Liver (tissue), 9 donors: ENCODE data around the gene OPHN1. TPM values are rescaled to one million over a fixed set of nuclear protein-coding genes. Genes with fewer than 3 reads are reported as not detected.
"Not testable (repeated sequence)": the region's sequence is repeated elsewhere in the genome, so short reads cannot be mapped to it uniquely, and the experiment has no call there.

ENCODE experiments used
- DNase-seq: peaks from one replicate; pipeline ENCODE4 v3.0.0-alpha.2; 2017; ENCODE audit warnings: low spot score
- H3K27ac ChIP-seq, 2 donors: one replicate each; pipeline ENCODE4 v1.7.0; 2013; ENCODE audit warnings: inconsistent platforms in 2 of 2, low read length in 2 of 2, control low read depth in 1 of 2, low read depth in 1 of 2, mild to moderate bottlenecking in 1 of 2
- H3K27me3 ChIP-seq, 4 donors: one replicate each; pipeline versions ENCODE4 v1.6.1 to v1.7.0; 2013; ENCODE audit warnings: low read length in 3 of 4, inconsistent platforms in 1 of 4, mild to moderate bottlenecking in 1 of 4, moderate library complexity in 1 of 4; ENCODE audit not compliant: control insufficient read depth in 4 of 4, insufficient read depth in 4 of 4
- H3K36me3 ChIP-seq, 4 donors: one replicate each; pipeline versions ENCODE4 v1.6.1 to v1.7.0; 2013; ENCODE audit warnings: low read length in 3 of 4, mild to moderate bottlenecking in 3 of 4, low read depth in 1 of 4, moderate library complexity in 1 of 4; ENCODE audit not compliant: control insufficient read depth in 4 of 4, insufficient read depth in 3 of 4
- H3K4me1 ChIP-seq, 4 donors: one replicate each; pipeline versions ENCODE4 v1.6.1 to v1.7.0; 2013; ENCODE audit warnings: low read length in 3 of 4, mild to moderate bottlenecking in 3 of 4, moderate library complexity in 1 of 4; ENCODE audit not compliant: control insufficient read depth in 4 of 4, insufficient read depth in 4 of 4
- H3K4me3 ChIP-seq, 3 donors: one replicate each; pipeline versions ENCODE4 v1.6.1 to v1.7.0; 2013; ENCODE audit warnings: low read length in 3 of 3, control low read depth in 1 of 3, low read depth in 1 of 3, mild to moderate bottlenecking in 1 of 3
- H3K9ac ChIP-seq, 2 donors: one replicate each; pipeline ENCODE4 v1.7.0; 2013; ENCODE audit warnings: low read length in 2 of 2, mild to moderate bottlenecking in 2 of 2, moderate library complexity in 2 of 2, control low read depth in 1 of 2, low read depth in 1 of 2
- H3K9me3 ChIP-seq, 4 donors: one replicate each; pipeline versions ENCODE4 v1.6.1 to v1.7.0; 2013; ENCODE audit warnings: low read length in 3 of 4; ENCODE audit not compliant: control insufficient read depth in 4 of 4
- EGR1 ChIP-seq, 2 donors: IDR thresholded peaks; 2 replicates each; pipeline ENCODE4 v1.6.1; 2016 to 2018; ENCODE audit warnings: antibody characterized with exemption in 2 of 2, low read depth in 2 of 2
- FOXA1 ChIP-seq: IDR thresholded peaks from 2 replicates; pipeline ENCODE4 v1.6.1; 2016; ENCODE audit warnings: antibody characterized with exemption
- FOXA2 ChIP-seq: IDR thresholded peaks from 2 replicates; pipeline ENCODE4 v1.6.1; 2016; ENCODE audit warnings: antibody characterized with exemption
- GABPA ChIP-seq, 2 donors: IDR thresholded peaks in 1 of 2; conservative IDR thresholded peaks in 1 of 2; 2 replicates each; pipeline ENCODE4 v1.6.1; 2016; ENCODE audit warnings: antibody characterized with exemption in 2 of 2, mild to moderate bottlenecking in 1 of 2, moderate library complexity in 1 of 2
- HNF4A ChIP-seq, 2 donors: conservative IDR thresholded peaks; 2 replicates each; pipeline ENCODE4 v1.6.1; 2016; ENCODE audit warnings: antibody characterized with exemption in 2 of 2, mild to moderate bottlenecking in 2 of 2
- HNF4G ChIP-seq: IDR thresholded peaks from 2 replicates; pipeline ENCODE4 v1.6.1; 2016; ENCODE audit warnings: antibody characterized with exemption
- JUND ChIP-seq, 2 donors: IDR thresholded peaks; 2 replicates each; pipeline ENCODE4 v1.6.1; 2016; ENCODE audit warnings: antibody characterized with exemption in 2 of 2
- NR2F2 ChIP-seq: IDR thresholded peaks from 2 replicates; pipeline ENCODE4 v1.6.1; 2016; ENCODE audit warnings: antibody characterized with exemption
- RAD21 ChIP-seq, 2 donors: IDR thresholded peaks; 2 replicates each; pipeline ENCODE4 v1.6.1; 2016; ENCODE audit warnings: antibody characterized with exemption in 2 of 2, mild to moderate bottlenecking in 2 of 2
- SP1 ChIP-seq: IDR thresholded peaks from 2 replicates; pipeline ENCODE4 v1.6.1; 2018; ENCODE audit warnings: antibody characterized with exemption, mild to moderate bottlenecking
- TAF1 ChIP-seq: conservative IDR thresholded peaks from 2 replicates; pipeline ENCODE4 v1.6.1; 2016; ENCODE audit warnings: antibody characterized with exemption, mild to moderate bottlenecking
- YY1 ChIP-seq: IDR thresholded peaks from 2 replicates; pipeline ENCODE4 v1.6.1; 2016; ENCODE audit warnings: antibody characterized with exemption, mild to moderate bottlenecking
- WGBS: extraction: QIAGEN DNeasy Blood & Tissue Kit; methylation state at CpG from one replicate; pipeline ENCODE4 v1.1.7; 2013; 5-methylcytosine and 5-hydroxymethylcytosine counted together
- polyA plus RNA-seq, 2 donors: library from polyadenylated mRNA; stranded (reverse) in 1 of 2; unstranded in 1 of 2; fragments of 200-250 nt in 1 of 2; fragments of >200 nt in 1 of 2; fragmentation: Nextera tagmentation in 1 of 2; extraction: Ambion mirVana in 1 of 2; gene quantifications; one replicate each; pipeline versions ENCODE4 v1.2.1 to v1.2.3, GENCODE V29; 2013 to 2015
- total RNA-seq, 2 donors: library from RNA; depleted of rRNA; stranded (reverse); fragments of >200 nt; gene quantifications; one replicate each; pipeline ENCODE4 v1.2.3, GENCODE V29; 2014
- TF ChIP-seq, protein P1 (sequence below): IDR thresholded peaks from 2 replicates; pipeline ENCODE4 v1.6.1; 2016; ENCODE audit warnings: antibody characterized with exemption
- TF ChIP-seq, protein P2 (sequence below): IDR thresholded peaks from 2 replicates; pipeline ENCODE4 v1.6.1; 2016; ENCODE audit warnings: antibody characterized with exemption
- TF ChIP-seq, protein P3 (sequence below): IDR thresholded peaks from 2 replicates; pipeline ENCODE4 v1.6.1; 2016; ENCODE audit warnings: antibody characterized with exemption
- TF ChIP-seq, protein P4 (sequence below): fragments of 150-350 bp; IDR thresholded peaks from 2 replicates; pipeline ENCODE4 v1.5.1; 2017; ENCODE audit warnings: improper control_type of control experiment, low read depth, low read length; ENCODE audit not compliant: missing input control
- TF ChIP-seq, protein P5 (sequence below): IDR thresholded peaks from 2 replicates; pipeline ENCODE4 v1.6.1; 2016; ENCODE audit warnings: antibody characterized with exemption, mild to moderate bottlenecking
- donor health status: healthy.
- donor health status: healthy.
- donor health status: healthy.
- donor health status: healthy.
- donor health status: healthy.

OPHN1 gene
- total and polyA plus RNA-seq, 4 donors, result 0.17 to 1.2 (median 0.60) TPM

DNA sequence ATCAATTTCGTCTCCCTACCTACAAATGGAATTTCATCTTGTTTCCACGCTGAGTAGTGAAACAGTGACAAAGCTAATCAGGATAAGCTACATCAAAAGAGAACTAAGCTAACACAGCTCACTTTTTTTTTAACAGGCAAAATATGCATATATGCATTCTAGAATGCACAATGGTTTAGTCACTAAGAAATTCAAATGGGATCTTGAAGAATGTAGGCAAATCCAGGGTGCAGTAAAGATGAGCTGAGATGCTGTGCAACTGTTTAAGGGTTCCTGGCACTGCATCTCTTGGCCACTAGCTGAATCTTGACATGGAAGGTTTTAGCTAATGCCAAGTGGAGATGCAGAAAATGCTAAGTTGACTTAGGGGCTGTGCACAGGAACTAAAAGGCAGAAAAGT lies 363.2 kb downstream of the OPHN1 start:
- not testable (repeated sequence) for H3K27me3 ChIP-seq, H3K4me1 ChIP-seq, H3K36me3 ChIP-seq, H3K4me3 ChIP-seq, H3K27ac ChIP-seq, DNase-seq, H3K9me3 ChIP-seq, H3K9ac ChIP-seq
- 88% methylated on average over 2 of the region's 2 CpGs for WGBS

DNA sequence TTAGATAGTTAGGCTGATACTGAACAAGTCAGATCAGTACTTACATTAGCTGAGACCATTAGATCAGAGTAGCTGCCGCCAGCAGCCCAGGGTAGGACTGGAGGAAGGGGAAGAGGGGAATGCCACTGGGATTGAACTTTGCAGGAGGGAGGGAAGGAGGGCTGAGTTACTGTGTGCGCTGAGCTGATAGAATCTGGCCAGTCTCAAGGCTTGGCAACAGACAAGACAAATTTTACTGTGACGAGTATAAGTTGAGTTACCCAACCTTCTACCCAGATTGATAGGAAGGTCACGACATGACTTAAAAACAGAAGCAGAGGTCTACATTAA lies 372.1 kb downstream of the OPHN1 start:
- H3K4me3 ChIP-seq, result no peak overlapping the region
- no peak overlapping the region for H3K9ac ChIP-seq
- WGBS, result 76% methylated on average over 4 of the region's 4 CpGs
- no peaks in the 10 kb centered on the region for H3K9me3 ChIP-seq
- no peak for DNase-seq
- TF ChIP-seq HNF4G, result no peak
- TF ChIP-seq, protein P1, sequence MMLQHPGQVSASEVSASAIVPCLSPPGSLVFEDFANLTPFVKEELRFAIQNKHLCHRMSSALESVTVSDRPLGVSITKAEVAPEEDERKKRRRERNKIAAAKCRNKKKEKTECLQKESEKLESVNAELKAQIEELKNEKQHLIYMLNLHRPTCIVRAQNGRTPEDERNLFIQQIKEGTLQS, result no peak
- no peak for TF ChIP-seq JUND (IDR thresholded peaks at IDR 0.05)
- TF ChIP-seq, protein P2, sequence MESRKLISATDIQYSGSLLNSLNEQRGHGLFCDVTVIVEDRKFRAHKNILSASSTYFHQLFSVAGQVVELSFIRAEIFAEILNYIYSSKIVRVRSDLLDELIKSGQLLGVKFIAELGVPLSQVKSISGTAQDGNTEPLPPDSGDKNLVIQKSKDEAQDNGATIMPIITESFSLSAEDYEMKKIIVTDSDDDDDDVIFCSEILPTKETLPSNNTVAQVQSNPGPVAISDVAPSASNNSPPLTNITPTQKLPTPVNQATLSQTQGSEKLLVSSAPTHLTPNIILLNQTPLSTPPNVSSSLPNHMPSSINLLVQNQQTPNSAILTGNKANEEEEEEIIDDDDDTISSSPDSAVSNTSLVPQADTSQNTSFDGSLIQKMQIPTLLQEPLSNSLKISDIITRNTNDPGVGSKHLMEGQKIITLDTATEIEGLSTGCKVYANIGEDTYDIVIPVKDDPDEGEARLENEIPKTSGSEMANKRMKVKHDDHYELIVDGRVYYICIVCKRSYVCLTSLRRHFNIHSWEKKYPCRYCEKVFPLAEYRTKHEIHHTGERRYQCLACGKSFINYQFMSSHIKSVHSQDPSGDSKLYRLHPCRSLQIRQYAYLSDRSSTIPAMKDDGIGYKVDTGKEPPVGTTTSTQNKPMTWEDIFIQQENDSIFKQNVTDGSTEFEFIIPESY, result no peak
- no peak for TF ChIP-seq EGR1 (IDR thresholded peaks at IDR 0.05; ENCODE audit: low read depth in 2 of 2)
- TF ChIP-seq, protein P3, sequence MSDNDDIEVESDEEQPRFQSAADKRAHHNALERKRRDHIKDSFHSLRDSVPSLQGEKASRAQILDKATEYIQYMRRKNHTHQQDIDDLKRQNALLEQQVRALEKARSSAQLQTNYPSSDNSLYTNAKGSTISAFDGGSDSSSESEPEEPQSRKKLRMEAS, result no peak
- TF ChIP-seq, protein P4, sequence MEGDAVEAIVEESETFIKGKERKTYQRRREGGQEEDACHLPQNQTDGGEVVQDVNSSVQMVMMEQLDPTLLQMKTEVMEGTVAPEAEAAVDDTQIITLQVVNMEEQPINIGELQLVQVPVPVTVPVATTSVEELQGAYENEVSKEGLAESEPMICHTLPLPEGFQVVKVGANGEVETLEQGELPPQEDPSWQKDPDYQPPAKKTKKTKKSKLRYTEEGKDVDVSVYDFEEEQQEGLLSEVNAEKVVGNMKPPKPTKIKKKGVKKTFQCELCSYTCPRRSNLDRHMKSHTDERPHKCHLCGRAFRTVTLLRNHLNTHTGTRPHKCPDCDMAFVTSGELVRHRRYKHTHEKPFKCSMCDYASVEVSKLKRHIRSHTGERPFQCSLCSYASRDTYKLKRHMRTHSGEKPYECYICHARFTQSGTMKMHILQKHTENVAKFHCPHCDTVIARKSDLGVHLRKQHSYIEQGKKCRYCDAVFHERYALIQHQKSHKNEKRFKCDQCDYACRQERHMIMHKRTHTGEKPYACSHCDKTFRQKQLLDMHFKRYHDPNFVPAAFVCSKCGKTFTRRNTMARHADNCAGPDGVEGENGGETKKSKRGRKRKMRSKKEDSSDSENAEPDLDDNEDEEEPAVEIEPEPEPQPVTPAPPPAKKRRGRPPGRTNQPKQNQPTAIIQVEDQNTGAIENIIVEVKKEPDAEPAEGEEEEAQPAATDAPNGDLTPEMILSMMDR, result no peak
- no peak for TF ChIP-seq FOXA2
- no peak for TF ChIP-seq YY1
- no peak for TF ChIP-seq TAF1
- no peak for TF ChIP-seq GABPA (IDR thresholded peaks at IDR 0.05 in 1 of 2, conservative IDR thresholded peaks at IDR 0.05 in 1 of 2)
- TF ChIP-seq HNF4A (conservative IDR thresholded peaks at IDR 0.05), result no peak
- TF ChIP-seq SP1, result no peak
- H3K36me3 ChIP-seq, result no peaks in the 10 kb centered on the region
- no peak overlapping the region for H3K27ac ChIP-seq
- no peaks in the 10 kb centered on the region for H3K4me1 ChIP-seq
- H3K27me3 ChIP-seq, result no peaks in the 10 kb centered on the region

DNA sequence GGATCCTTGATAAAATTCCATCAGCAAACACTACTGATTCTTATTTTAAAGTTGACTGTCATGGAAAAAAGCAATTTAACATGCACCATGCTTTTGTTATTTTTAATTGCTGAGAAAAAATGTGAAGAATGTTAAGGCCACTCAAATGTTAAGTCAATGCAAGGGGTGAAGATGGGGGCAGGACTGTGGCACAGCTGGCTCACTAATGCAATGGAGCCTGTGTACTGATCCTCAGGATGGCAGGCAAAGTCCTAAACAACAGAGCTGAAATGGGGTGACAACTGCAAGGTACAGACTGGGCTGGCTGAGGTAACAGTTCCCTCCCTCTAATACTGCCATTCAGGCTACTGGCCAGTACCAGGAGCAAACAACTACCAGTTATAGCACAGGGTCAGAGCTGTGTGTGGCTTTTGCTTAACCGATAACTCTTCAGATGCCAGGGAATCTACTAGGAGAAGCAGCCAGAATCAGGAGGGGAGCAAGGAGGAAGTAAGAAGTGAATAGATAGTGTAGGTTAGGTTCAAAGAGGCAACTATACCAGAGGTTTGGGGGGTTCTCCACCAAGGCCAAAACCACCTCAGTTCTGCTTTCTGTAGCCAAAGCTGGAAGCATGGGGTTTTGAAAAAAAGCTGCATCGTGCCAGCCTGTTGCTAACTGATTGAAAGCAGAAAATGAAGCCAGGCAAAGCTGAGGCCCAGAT lies 372.6 kb downstream of the OPHN1 start:
- H3K4me3 ChIP-seq, result no peak overlapping the region
- TF ChIP-seq NR2F2 (no peak), RAD21 (IDR thresholded peaks at IDR 0.05) (no peak), FOXA1 (no peak), GABPA (IDR thresholded peaks at IDR 0.05 in 1 of 2, conservative IDR thresholded peaks at IDR 0.05 in 1 of 2) (no peak), JUND (IDR thresholded peaks at IDR 0.05) (no peak), SP1 (no peak)
- TF ChIP-seq, protein P2, result no peak
- TF ChIP-seq, protein P5, sequence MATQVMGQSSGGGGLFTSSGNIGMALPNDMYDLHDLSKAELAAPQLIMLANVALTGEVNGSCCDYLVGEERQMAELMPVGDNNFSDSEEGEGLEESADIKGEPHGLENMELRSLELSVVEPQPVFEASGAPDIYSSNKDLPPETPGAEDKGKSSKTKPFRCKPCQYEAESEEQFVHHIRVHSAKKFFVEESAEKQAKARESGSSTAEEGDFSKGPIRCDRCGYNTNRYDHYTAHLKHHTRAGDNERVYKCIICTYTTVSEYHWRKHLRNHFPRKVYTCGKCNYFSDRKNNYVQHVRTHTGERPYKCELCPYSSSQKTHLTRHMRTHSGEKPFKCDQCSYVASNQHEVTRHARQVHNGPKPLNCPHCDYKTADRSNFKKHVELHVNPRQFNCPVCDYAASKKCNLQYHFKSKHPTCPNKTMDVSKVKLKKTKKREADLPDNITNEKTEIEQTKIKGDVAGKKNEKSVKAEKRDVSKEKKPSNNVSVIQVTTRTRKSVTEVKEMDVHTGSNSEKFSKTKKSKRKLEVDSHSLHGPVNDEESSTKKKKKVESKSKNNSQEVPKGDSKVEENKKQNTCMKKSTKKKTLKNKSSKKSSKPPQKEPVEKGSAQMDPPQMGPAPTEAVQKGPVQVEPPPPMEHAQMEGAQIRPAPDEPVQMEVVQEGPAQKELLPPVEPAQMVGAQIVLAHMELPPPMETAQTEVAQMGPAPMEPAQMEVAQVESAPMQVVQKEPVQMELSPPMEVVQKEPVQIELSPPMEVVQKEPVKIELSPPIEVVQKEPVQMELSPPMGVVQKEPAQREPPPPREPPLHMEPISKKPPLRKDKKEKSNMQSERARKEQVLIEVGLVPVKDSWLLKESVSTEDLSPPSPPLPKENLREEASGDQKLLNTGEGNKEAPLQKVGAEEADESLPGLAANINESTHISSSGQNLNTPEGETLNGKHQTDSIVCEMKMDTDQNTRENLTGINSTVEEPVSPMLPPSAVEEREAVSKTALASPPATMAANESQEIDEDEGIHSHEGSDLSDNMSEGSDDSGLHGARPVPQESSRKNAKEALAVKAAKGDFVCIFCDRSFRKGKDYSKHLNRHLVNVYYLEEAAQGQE, result no peak
- TF ChIP-seq, protein P1, result no peak

More for the DNA sequence above, 372.6 kb downstream of the OPHN1 start:
- Histone ChIP-seq H3K9ac (no peak overlapping the region), H3K9me3 (no peaks in the 10 kb centered on the region), H3K36me3 (no peaks in the 10 kb centered on the region), H3K27ac (no peak overlapping the region), H3K27me3 (no peaks in the 10 kb centered on the region), H3K4me1 (no peaks in the 10 kb centered on the region)
- DNase-seq, result no peak
- WGBS, result 74% methylated on average over 2 of the region's 2 CpGs
